HG03095 (cell line): Measurements from ENCODE around the gene NAA60.

Experiments
- ATAC-seq: cut with Tn5 transposase; IDR thresholded peaks from one replicate; pipeline ENCODE4 v1.9.1; 2021; ENCODE audit warnings: moderate library complexity; ENCODE audit not compliant: unreplicated experiment

NAA60 gene

GRCh38 chr16:3536271-3536731 is 92.8 kb downstream of the NAA60 start:
- ATAC-seq = no peak
